Gastroesophageal sphincter (tissue), 3 donors: ENCODE results near the gene ENTPD2.

Experiments used
- CTCF ChIP-seq, 4 experiments: fragments of 200-600 bp in 2 of 4; fragments of 450-650 bp in 2 of 4; sonication (generic) in 1 of 4; IDR thresholded peaks; one replicate each; pipeline ENCODE4 v1.5.1; 2017 to 2019; ENCODE audit warnings: antibody characterized with exemption in 4 of 4, mild to moderate bottlenecking in 2 of 4, moderate library complexity in 2 of 4
- POLR2A ChIP-seq, 2 donors: fragments of 450-650 bp; IDR thresholded peaks; one replicate each; pipeline ENCODE4 v1.6.1; 2017; ENCODE audit warnings: antibody characterized with exemption in 2 of 2, mild to moderate bottlenecking in 2 of 2, moderate library complexity in 1 of 2

GRCh38 chr9:137034709-137035506, 19.0 kb downstream of the ENTPD2 start:
- no peak for TF ChIP-seq POLR2A (IDR thresholded peaks at IDR 0.05)
- TF ChIP-seq CTCF (IDR thresholded peaks at IDR 0.05): peak in 3 of 4 experiments; percentile 86 to 93 (median 86)
